Small intestine (tissue), 7 donors: Measurements from ENCODE around the gene KIF1A. TPM values are rescaled to one million over a fixed set of nuclear protein-coding genes. Genes with fewer than 3 reads are reported as not detected.
A peak's percentile ranks its signal among the peaks of the same experiment; 100 is the strongest.
"Not testable (repeated sequence)": the region's sequence is repeated elsewhere in the genome, so short reads cannot be mapped to it uniquely, and the experiment has no call there.

Experiments
- DNase-seq, 2 donors: peaks; one replicate each; pipeline versions ENCODE4 v3.0.0 to v3.0.0-alpha.2; 2013
- FAIRE-seq: peaks from 2 replicates; lab custom pipeline; 2012; peaks lifted over from hg19 to GRCh38; lab: Jason Lieb, UNC
- H3K27ac ChIP-seq, 3 donors: one replicate each; pipeline ENCODE4 v1.5.1; 2013; ENCODE audit warnings: low read length in 2 of 3, mild to moderate bottlenecking in 2 of 3, control low read depth in 1 of 3, inconsistent platforms in 1 of 3, low read depth in 1 of 3, moderate library complexity in 1 of 3
- H3K27me3 ChIP-seq, 3 donors: one replicate each; pipeline ENCODE4 v1.6.1; 2013; ENCODE audit warnings: low read length in 3 of 3, inconsistent platforms in 1 of 3; ENCODE audit not compliant: control insufficient read depth in 3 of 3, insufficient read depth in 3 of 3
- H3K36me3 ChIP-seq, 3 donors: one replicate each; pipeline ENCODE4 v1.6.1; 2013; ENCODE audit warnings: low read length in 3 of 3, inconsistent platforms in 1 of 3, low read depth in 1 of 3, mild to moderate bottlenecking in 1 of 3, moderate library complexity in 1 of 3; ENCODE audit not compliant: control insufficient read depth in 3 of 3, insufficient read depth in 2 of 3
- H3K4me1 ChIP-seq, 3 donors: one replicate each; pipeline ENCODE4 v1.6.1; 2013; ENCODE audit warnings: low read length in 2 of 3, inconsistent platforms in 1 of 3, low read depth in 1 of 3, mild to moderate bottlenecking in 1 of 3, moderate library complexity in 1 of 3; ENCODE audit not compliant: control insufficient read depth in 3 of 3, insufficient read depth in 2 of 3
- H3K4me3 ChIP-seq, 3 donors: one replicate each; pipeline ENCODE4 v1.5.1; 2013; ENCODE audit warnings: low read length in 3 of 3, control low read depth in 1 of 3, inconsistent platforms in 1 of 3, low read depth in 1 of 3, mild to moderate bottlenecking in 1 of 3, moderate library complexity in 1 of 3
- H3K9me3 ChIP-seq, 2 donors: one replicate each; pipeline ENCODE4 v1.6.1; 2013; ENCODE audit warnings: low read depth in 1 of 2, low read length in 1 of 2; ENCODE audit not compliant: control insufficient read depth in 2 of 2, insufficient read depth in 1 of 2
- WGBS, 3 donors: extraction: QIAGEN DNeasy Blood & Tissue Kit; methylation state at CpG; one replicate each; pipeline ENCODE4 v1.1.7; 2013; 5-methylcytosine and 5-hydroxymethylcytosine counted together
- polyA plus RNA-seq, 4 donors: library from polyadenylated mRNA; stranded (reverse) in 3 of 4; unstranded in 1 of 4; fragments of 200-250 nt in 3 of 4; fragments of 120-200 nt in 1 of 4; gene quantifications; one replicate each; pipeline versions ENCODE4 v1.2.1 to v1.2.3, GENCODE V29; 2013
- donor health status: healthy with polysubstance abuse.
- donor health status: control.
- donor health status: control.
- donor health status: Bipolar disorder and iron deficiency.
- donor health status: healthy.

KIF1A gene
- polyA plus RNA-seq, 4 donors: 0.27 to 7.7 (median 1.9) TPM

GRCh38 chr2:240694304-240694703 lies 125.7 kb downstream of the KIF1A start:
- FAIRE-seq: not testable (repeated sequence)
- no CpG with 5 or more reads among the region's 12 CpGs for WGBS, 3 donors

GRCh38 chr2:240692583-240693561 lies 127.1 kb downstream of the KIF1A start:
- H3K4me1 ChIP-seq, FAIRE-seq, H3K27me3 ChIP-seq, H3K36me3 ChIP-seq, H3K27ac ChIP-seq, H3K9me3 ChIP-seq, DNase-seq, H3K4me3 ChIP-seq: not testable (repeated sequence)
- 57 to 81% (median 68%) methylated on average over 8 to 16 of the region's 34 CpGs for WGBS, 3 donors

More at GRCh38 chr2:240694304-240694703, 125.7 kb downstream of the KIF1A start:
- H3K4me1 ChIP-seq, H3K27me3 ChIP-seq, H3K27ac ChIP-seq, H3K9me3 ChIP-seq, H3K4me3 ChIP-seq, DNase-seq, H3K36me3 ChIP-seq: not testable (repeated sequence)

- H3K27ac ChIP-seq: peak within 1 kb of the TSS in 1 of 3 donors; percentile 69
- DNase-seq, H3K9me3 ChIP-seq, H3K27me3 ChIP-seq, H3K36me3 ChIP-seq, FAIRE-seq: not testable (repeated sequence)
- 64 to 82% (median 74%) methylated on average over 9 to 32 of the region's 37 CpGs for WGBS, 3 donors
- peak within 1 kb of the TSS in 1 of 3 donors; percentile 30 for H3K4me3 ChIP-seq
- H3K4me1 ChIP-seq: peaks cover 0 to 18% (median 0%) of the 10 kb centered on the region in 3 donors
Measured at GRCh38 chr2:240691631-240692420, 128.2 kb downstream of the KIF1A start, which contains the start of gene AQP12A. Gene AQP12A (plus strand): TSS chr2:240691866. CDS start chr2:240691914, 48 bp downstream.

GRCh38 chr2:240691075-240691427 lies 129.0 kb downstream of the KIF1A start:
- Histone ChIP-seq H3K4me1 (peaks cover 0 to 25% (median 0%) of the 10 kb centered on the region in 3 donors), H3K27ac (peak overlapping the region in 1 of 3 donors; percentile 69)
- not testable (repeated sequence) for H3K36me3 ChIP-seq, H3K9me3 ChIP-seq, H3K27me3 ChIP-seq, FAIRE-seq, H3K4me3 ChIP-seq
- WGBS, 3 donors: 17 to 30% (median 20%) methylated on average over 1 of the region's 2 CpGs
- peak in 1 of 2 donors; percentile 53 for DNase-seq

GRCh38 chr2:240690421-240691074 lies 129.5 kb downstream of the KIF1A start:
- H3K27me3 ChIP-seq, H3K36me3 ChIP-seq, H3K9me3 ChIP-seq, FAIRE-seq: not testable (repeated sequence)
- DNase-seq: peak in 1 of 2 donors; percentile 12
- peak overlapping the region in 2 of 3 donors; percentile 53 to 68 for H3K27ac ChIP-seq
- 23 to 50% (median 37%) methylated on average over 3 to 8 of the region's 18 CpGs for WGBS, 3 donors
- peak overlapping the region in 1 of 3 donors; percentile 30 for H3K4me3 ChIP-seq
- H3K4me1 ChIP-seq: peaks cover 0 to 30% (median 2%) of the 10 kb centered on the region in 3 donors

GRCh38 chr2:240689975-240690374 lies 130.0 kb downstream of the KIF1A start:
- Histone ChIP-seq H3K27me3 (no peaks in the 10 kb centered on the region), H3K27ac (peak overlapping the region in 1 of 3 donors; percentile 53), H3K9me3 (no peaks in the 10 kb centered on the region), H3K4me1 (peaks cover 0 to 31% (median 2%) of the 10 kb centered on the region in 3 donors), H3K4me3 (no peak overlapping the region), H3K36me3 (peaks cover 0 to 8% (median 0%) of the 10 kb centered on the region in 3 donors)
- WGBS, 3 donors: 64 to 66% (median 66%) methylated on average over 7 to 11 of the region's 11 CpGs
- no peak for DNase-seq
- FAIRE-seq: no peak

GRCh38 chr2:240688553-240688919 lies 131.5 kb downstream of the KIF1A start:
- H3K4me3 ChIP-seq: no peak overlapping the region
- WGBS, 3 donors: 89 to 97% (median 92%) methylated on average over 9 of the region's 9 CpGs
- no peaks in the 10 kb centered on the region for H3K27me3 ChIP-seq
- H3K27ac ChIP-seq: no peak overlapping the region
- H3K9me3 ChIP-seq: no peaks in the 10 kb centered on the region
- H3K36me3 ChIP-seq: peaks cover 0 to 8% (median 0%) of the 10 kb centered on the region in 3 donors
- DNase-seq (no peak), FAIRE-seq (no peak)
- H3K4me1 ChIP-seq: peaks cover 0 to 31% (median 2%) of the 10 kb centered on the region in 3 donors
